HG03442 (cell line): ENCODE results near the gene GDE1.

Experiments
- ATAC-seq: cut with Tn5 transposase; IDR thresholded peaks from one replicate; pipeline ENCODE4 v1.9.1; 2021; ENCODE audit warnings: mild to moderate bottlenecking, moderate library complexity; ENCODE audit not compliant: unreplicated experiment

Gene GDE1

GRCh38 chr16:19524356-19524615 lies 2.4 kb upstream of the GDE1 start:
- ATAC-seq = no peak

GRCh38 chr16:19523559-19524355 lies 1.9 kb upstream of the GDE1 start, which contains the start of gene CCP110:
Gene CCP110, plus strand, starts transcription at chr16:19523942. Its CDS starts 3,940 bp downstream, at chr16:19527882.
- peak; percentile 59 for ATAC-seq

- ATAC-seq = no peak
These were observed 1.3 kb upstream of the GDE1 start for GRCh38 chr16:19523184-19523558.

GRCh38 chr16:19522760-19523159 lies 862 bp upstream of the GDE1 start:
- no peak for ATAC-seq

- ATAC-seq = no peak
These were observed 467 bp upstream of the GDE1 start for GRCh38 chr16:19522397-19522732.

- ATAC-seq = no peak
These were observed 1.0 kb downstream of the GDE1 start for GRCh38 chr16:19520861-19521331.

GRCh38 chr16:19518388-19518787 lies 3.5 kb downstream of the GDE1 start:
- no peak for ATAC-seq

GRCh38 chr16:19517424-19518089 lies 4.3 kb downstream of the GDE1 start:
- ATAC-seq = no peak

- no peak for ATAC-seq
These were observed 6.1 kb downstream of the GDE1 start for GRCh38 chr16:19515757-19516156.

- no peak for ATAC-seq
These were observed 8.4 kb downstream of the GDE1 start for GRCh38 chr16:19513377-19514053.

GRCh38 chr16:19512297-19512696 lies 9.6 kb downstream of the GDE1 start:
- ATAC-seq = no peak

GRCh38 chr16:19507867-19508266 lies 14.0 kb downstream of the GDE1 start:
- no peak for ATAC-seq

- ATAC-seq = no peak
These were observed 14.9 kb downstream of the GDE1 start for GRCh38 chr16:19506965-19507364.

GRCh38 chr16:19505600-19506303 lies 16.1 kb downstream of the GDE1 start:
- no peak for ATAC-seq

- ATAC-seq = no peak
These were observed 18.3 kb downstream of the GDE1 start for GRCh38 chr16:19503461-19504075.

GRCh38 chr16:19502395-19503131 lies 19.3 kb downstream of the GDE1 start:
- no peak for ATAC-seq

GRCh38 chr16:19499481-19499880 lies 22.4 kb downstream of the GDE1 start:
- no peak for ATAC-seq

- no peak for ATAC-seq
These were observed 22.9 kb downstream of the GDE1 start for GRCh38 chr16:19499006-19499405.

GRCh38 chr16:19497176-19497575 lies 24.7 kb downstream of the GDE1 start:
- ATAC-seq = no peak

- no peak for ATAC-seq
These were observed 31.3 kb downstream of the GDE1 start for GRCh38 chr16:19490619-19491018.
